GM12891 (cell line): ENCODE results near the gene ALDH8A1.

Source experiments
- PAX5 ChIP-seq: IDR thresholded peaks from 2 replicates; pipeline ENCODE4 v1.6.1; 2011; ENCODE audit warnings: low read length, moderate library complexity, mild to moderate bottlenecking; ENCODE audit not compliant: insufficient read depth, severe bottlenecking
- POLR2A ChIP-seq: IDR thresholded peaks from 2 replicates; pipeline ENCODE4 v1.6.1; 2011; ENCODE audit warnings: low read depth, low read length, control low read depth
- POLR2AphosphoS5 ChIP-seq: IDR thresholded peaks from 2 replicates; pipeline ENCODE4 v1.6.1; 2011; ENCODE audit warnings: low read depth, low read length, control low read depth
- SPI1 ChIP-seq: IDR thresholded peaks from 2 replicates; pipeline ENCODE4 v1.6.1; 2011; ENCODE audit warnings: low read depth, low read length, control low read depth
- TAF1 ChIP-seq: IDR thresholded peaks from 2 replicates; pipeline ENCODE4 v1.6.1; 2011; ENCODE audit warnings: low read depth, low read length, control low read depth

- TF ChIP-seq POLR2AphosphoS5 (no peak), POLR2A (no peak), TAF1 (no peak), SPI1 (no peak), PAX5 (no peak)
Observed at GRCh38 chr6:134873500-134874388, 76.2 kb downstream of the ALDH8A1 start.
